H1 (cell line): ENCODE results near the gene PLVAP. TPM values are rescaled to one million over a fixed set of nuclear protein-coding genes. Genes with fewer than 3 reads are reported as not detected.

Experiments
- CHD1 ChIP-seq: IDR thresholded peaks from 2 replicates; pipeline ENCODE4 v1.6.1; 2012; ENCODE audit warnings: low read depth, low read length, improper control_type of control experiment
- FOSL1 ChIP-seq: IDR thresholded peaks from 2 replicates; pipeline ENCODE4 v1.6.1; 2011; ENCODE audit warnings: mild to moderate bottlenecking, low read depth, low read length, moderate library complexity; ENCODE audit not compliant: insufficient read depth
- HDAC2 ChIP-seq, 2 experiments: fragments of 300-600 bp in 1 of 2; sonication (generic) in 1 of 2; IDR thresholded peaks; 2 replicates each; pipeline ENCODE4 v1.6.1; 2011 to 2012; ENCODE audit warnings: low read depth in 2 of 2, low read length in 2 of 2, mild to moderate bottlenecking in 2 of 2, moderate library complexity in 2 of 2, borderline replicate concordance in 1 of 2, inconsistent platforms in 1 of 2
- KDM1A ChIP-seq: fragments of 200-600, 300-600 bp; sonication (generic); IDR thresholded peaks from 2 replicates; pipeline ENCODE4 v1.7.1; 2016; ENCODE audit warnings: mild to moderate bottlenecking, low read length, borderline replicate concordance
- polyA plus RNA-seq, 7 experiments: library from polyadenylated mRNA; depleted of rRNA in 3 of 7; stranded (reverse) in 5 of 7; unstranded in 2 of 7; fragments of >200 nt in 5 of 7; fragments of 200-250 nt in 2 of 7; gene quantifications; 1 replicate in 5 of 7; 2 replicates in 1 of 7; 4 replicates in 1 of 7; pipeline versions ENCODE4 v1.2.1 to v1.2.3, GENCODE V29; 2011 to 2013; ENCODE audit warnings: missing spikeins in 2 of 7, mixed read lengths in 2 of 7
- total RNA-seq: library from RNA; stranded (reverse); fragmentation: NEBNext Ultra II Directional; extraction: Animal tissue kit (Norgen Biotek cat#: 25700); gene quantifications from 2 replicates; pipeline ENCODE4 v1.2.1, GENCODE V29; 2021
- TF ChIP-seq, protein P1 (sequence below): fragments of 300-600 bp; sonication (generic); IDR thresholded peaks from 2 replicates; pipeline ENCODE4 v1.7.1; 2012; ENCODE audit warnings: low read length, moderate library complexity, mild to moderate bottlenecking, inconsistent platforms; ENCODE audit not compliant: insufficient replicate concordance
- TF ChIP-seq, protein P2 (sequence below), 3 experiments: IDR thresholded peaks; 1 replicate in 2 of 3; 2 replicates in 1 of 3; pipeline versions ENCODE4 v1.5.1 to v1.6.1; 2011; ENCODE audit warnings: low read length in 3 of 3, mild to moderate bottlenecking in 3 of 3, inconsistent platforms in 2 of 3, low read depth in 1 of 3, moderate library complexity in 1 of 3; ENCODE audit not compliant: insufficient read depth in 1 of 3; ENCODE audit errors: control extremely low read depth in 1 of 3

Gene PLVAP
- total and polyA plus RNA-seq, 2 of the 8 experiments (the other 6 are each of a cell fraction or from before 2014, with no cell fraction given), result 0.32 TPM; not detected in 1

DNA sequence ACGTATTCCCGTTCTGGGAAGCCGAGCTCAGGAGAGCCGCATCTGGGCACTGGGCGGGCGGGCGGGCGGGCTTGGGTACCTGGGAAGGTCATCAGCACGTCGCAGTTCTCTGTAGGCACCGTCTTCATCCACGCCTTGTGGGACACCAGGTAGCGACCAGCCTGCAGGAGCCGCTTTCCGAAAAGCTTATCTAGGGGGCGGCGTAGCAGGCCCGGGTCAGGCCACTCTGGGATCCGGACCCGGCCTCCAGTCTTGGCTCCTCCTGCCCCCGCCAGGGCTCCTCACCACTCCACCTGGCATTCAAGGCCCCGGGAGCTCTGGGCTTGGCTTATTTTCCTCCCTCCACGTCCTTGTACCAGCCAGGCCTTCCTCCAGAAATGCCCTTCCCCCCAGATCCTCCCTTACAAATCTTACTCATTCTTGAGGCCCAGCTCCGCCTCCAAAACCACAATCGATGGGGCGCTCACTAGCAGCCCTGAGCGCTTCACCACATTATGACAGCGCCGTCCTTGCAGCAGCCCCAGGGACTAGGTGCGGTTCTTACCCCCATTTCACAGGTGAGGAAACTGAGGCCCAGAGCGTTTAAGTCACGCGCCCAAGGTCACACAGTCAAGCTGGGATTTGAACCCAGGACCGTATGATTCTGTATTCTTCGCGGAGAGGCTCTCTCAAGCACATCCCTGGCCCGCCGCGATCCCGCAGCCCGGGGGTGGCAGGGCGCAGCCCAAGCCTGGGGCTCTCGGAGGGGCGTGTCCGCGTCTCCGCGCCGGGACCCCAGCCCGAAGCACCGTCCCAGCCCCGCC lies 43.3 kb downstream of the PLVAP start (continued):
- TF ChIP-seq, protein P1, sequence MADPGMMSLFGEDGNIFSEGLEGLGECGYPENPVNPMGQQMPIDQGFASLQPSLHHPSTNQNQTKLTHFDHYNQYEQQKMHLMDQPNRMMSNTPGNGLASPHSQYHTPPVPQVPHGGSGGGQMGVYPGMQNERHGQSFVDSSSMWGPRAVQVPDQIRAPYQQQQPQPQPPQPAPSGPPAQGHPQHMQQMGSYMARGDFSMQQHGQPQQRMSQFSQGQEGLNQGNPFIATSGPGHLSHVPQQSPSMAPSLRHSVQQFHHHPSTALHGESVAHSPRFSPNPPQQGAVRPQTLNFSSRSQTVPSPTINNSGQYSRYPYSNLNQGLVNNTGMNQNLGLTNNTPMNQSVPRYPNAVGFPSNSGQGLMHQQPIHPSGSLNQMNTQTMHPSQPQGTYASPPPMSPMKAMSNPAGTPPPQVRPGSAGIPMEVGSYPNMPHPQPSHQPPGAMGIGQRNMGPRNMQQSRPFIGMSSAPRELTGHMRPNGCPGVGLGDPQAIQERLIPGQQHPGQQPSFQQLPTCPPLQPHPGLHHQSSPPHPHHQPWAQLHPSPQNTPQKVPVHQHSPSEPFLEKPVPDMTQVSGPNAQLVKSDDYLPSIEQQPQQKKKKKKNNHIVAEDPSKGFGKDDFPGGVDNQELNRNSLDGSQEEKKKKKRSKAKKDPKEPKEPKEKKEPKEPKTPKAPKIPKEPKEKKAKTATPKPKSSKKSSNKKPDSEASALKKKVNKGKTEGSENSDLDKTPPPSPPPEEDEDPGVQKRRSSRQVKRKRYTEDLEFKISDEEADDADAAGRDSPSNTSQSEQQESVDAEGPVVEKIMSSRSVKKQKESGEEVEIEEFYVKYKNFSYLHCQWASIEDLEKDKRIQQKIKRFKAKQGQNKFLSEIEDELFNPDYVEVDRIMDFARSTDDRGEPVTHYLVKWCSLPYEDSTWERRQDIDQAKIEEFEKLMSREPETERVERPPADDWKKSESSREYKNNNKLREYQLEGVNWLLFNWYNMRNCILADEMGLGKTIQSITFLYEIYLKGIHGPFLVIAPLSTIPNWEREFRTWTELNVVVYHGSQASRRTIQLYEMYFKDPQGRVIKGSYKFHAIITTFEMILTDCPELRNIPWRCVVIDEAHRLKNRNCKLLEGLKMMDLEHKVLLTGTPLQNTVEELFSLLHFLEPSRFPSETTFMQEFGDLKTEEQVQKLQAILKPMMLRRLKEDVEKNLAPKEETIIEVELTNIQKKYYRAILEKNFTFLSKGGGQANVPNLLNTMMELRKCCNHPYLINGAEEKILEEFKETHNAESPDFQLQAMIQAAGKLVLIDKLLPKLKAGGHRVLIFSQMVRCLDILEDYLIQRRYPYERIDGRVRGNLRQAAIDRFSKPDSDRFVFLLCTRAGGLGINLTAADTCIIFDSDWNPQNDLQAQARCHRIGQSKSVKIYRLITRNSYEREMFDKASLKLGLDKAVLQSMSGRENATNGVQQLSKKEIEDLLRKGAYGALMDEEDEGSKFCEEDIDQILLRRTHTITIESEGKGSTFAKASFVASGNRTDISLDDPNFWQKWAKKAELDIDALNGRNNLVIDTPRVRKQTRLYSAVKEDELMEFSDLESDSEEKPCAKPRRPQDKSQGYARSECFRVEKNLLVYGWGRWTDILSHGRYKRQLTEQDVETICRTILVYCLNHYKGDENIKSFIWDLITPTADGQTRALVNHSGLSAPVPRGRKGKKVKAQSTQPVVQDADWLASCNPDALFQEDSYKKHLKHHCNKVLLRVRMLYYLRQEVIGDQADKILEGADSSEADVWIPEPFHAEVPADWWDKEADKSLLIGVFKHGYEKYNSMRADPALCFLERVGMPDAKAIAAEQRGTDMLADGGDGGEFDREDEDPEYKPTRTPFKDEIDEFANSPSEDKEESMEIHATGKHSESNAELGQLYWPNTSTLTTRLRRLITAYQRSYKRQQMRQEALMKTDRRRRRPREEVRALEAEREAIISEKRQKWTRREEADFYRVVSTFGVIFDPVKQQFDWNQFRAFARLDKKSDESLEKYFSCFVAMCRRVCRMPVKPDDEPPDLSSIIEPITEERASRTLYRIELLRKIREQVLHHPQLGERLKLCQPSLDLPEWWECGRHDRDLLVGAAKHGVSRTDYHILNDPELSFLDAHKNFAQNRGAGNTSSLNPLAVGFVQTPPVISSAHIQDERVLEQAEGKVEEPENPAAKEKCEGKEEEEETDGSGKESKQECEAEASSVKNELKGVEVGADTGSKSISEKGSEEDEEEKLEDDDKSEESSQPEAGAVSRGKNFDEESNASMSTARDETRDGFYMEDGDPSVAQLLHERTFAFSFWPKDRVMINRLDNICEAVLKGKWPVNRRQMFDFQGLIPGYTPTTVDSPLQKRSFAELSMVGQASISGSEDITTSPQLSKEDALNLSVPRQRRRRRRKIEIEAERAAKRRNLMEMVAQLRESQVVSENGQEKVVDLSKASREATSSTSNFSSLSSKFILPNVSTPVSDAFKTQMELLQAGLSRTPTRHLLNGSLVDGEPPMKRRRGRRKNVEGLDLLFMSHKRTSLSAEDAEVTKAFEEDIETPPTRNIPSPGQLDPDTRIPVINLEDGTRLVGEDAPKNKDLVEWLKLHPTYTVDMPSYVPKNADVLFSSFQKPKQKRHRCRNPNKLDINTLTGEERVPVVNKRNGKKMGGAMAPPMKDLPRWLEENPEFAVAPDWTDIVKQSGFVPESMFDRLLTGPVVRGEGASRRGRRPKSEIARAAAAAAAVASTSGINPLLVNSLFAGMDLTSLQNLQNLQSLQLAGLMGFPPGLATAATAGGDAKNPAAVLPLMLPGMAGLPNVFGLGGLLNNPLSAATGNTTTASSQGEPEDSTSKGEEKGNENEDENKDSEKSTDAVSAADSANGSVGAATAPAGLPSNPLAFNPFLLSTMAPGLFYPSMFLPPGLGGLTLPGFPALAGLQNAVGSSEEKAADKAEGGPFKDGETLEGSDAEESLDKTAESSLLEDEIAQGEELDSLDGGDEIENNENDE, result no peak
- no peak for TF ChIP-seq FOSL1
- TF ChIP-seq KDM1A, result peak; percentile 96
- no peak for TF ChIP-seq CHD1
- TF ChIP-seq HDAC2 (IDR thresholded peaks at IDR 0.05; ENCODE audit: borderline replicate concordance in 1 of 2, low read depth in 2 of 2, low read length in 2 of 2), result peak in 1 of 2 experiments; percentile 59; a peak in 1 of 4 replicates
- TF ChIP-seq, protein P2, sequence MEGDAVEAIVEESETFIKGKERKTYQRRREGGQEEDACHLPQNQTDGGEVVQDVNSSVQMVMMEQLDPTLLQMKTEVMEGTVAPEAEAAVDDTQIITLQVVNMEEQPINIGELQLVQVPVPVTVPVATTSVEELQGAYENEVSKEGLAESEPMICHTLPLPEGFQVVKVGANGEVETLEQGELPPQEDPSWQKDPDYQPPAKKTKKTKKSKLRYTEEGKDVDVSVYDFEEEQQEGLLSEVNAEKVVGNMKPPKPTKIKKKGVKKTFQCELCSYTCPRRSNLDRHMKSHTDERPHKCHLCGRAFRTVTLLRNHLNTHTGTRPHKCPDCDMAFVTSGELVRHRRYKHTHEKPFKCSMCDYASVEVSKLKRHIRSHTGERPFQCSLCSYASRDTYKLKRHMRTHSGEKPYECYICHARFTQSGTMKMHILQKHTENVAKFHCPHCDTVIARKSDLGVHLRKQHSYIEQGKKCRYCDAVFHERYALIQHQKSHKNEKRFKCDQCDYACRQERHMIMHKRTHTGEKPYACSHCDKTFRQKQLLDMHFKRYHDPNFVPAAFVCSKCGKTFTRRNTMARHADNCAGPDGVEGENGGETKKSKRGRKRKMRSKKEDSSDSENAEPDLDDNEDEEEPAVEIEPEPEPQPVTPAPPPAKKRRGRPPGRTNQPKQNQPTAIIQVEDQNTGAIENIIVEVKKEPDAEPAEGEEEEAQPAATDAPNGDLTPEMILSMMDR (IDR thresholded peaks at IDR 0.05; ENCODE audit: control extremely low read depth in 1 of 3, insufficient read depth in 1 of 3, low read depth in 1 of 3, low read length in 3 of 3), result peak in 2 of 3 experiments; percentile 27 to 46; a peak in 3 of 4 replicates
